ENCODE data around the gene SIAH1. TPM values are rescaled to one million over a fixed set of nuclear protein-coding genes. Genes with fewer than 3 reads are reported as not detected.
A peak's percentile ranks its signal among the peaks of the same experiment; 100 is the strongest.

SIAH1 gene
- total RNA-seq, 1 experiment from 2014 or later, result 33.2 TPM

DNA sequence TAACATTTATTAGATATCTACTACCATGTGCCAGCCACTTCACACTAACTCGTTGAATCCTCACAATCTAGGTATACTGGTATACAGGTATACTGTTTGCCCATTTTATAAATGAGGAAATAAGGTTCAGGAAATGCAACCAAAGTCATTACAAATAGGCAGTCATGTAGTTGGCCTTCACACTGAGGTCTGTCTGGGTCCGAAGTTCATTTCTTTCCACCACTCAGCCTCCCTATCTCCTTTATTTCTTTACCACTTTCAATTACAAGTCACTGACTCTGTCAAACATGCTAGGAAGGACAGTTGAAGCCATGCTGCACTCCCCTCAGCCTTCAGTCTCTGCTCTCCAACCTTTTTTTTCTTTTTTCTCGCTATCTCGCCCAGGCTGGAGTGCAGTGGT is 20.7 kb upstream of the SIAH1 start:
- Histone ChIP-seq H3K79me2 (ENCODE audit: insufficient read depth, low read length) (no peaks in the 10 kb centered on the region), H3K56ac (ENCODE audit: insufficient read length, low read depth, low read length) (no peak overlapping the region), H3K27me3 (ENCODE audit: insufficient read depth, low read length) (no peaks in the 10 kb centered on the region), H3K79me1 (ENCODE audit: insufficient read depth, low read depth, low read length, poor library complexity, severe bottlenecking) (no peaks in the 10 kb centered on the region), H2BK12ac (ENCODE audit: insufficient read length, low read depth, low read length) (no peak overlapping the region), H3K27ac (ENCODE audit: insufficient read length, low read depth, low read length) (no peak overlapping the region), H2AK5ac (ENCODE audit: insufficient read length, low read length) (no peak overlapping the region), H3K23me2 (ENCODE audit: insufficient read length, low read depth, low read length, poor library complexity, severe bottlenecking) (no peaks in the 10 kb centered on the region), H3K14ac (ENCODE audit: insufficient read depth, low read length) (no peak overlapping the region), H3T11ph (ENCODE audit: low read length) (no peak overlapping the region), H4K20me1 (ENCODE audit: control insufficient read depth, insufficient read depth, insufficient read length) (no peaks in the 10 kb centered on the region), H3K4ac (ENCODE audit: low read depth, low read length) (no peak overlapping the region), H3K9ac (ENCODE audit: extremely low read depth, insufficient read length, low read length) (no peak overlapping the region), H2AFZ (ENCODE audit: low read length) (no peak overlapping the region), H2BK20ac (ENCODE audit: low read depth, low read length, poor library complexity, severe bottlenecking) (no peak overlapping the region), H4K91ac (ENCODE audit: insufficient read length, low read depth, low read length) (no peak overlapping the region), H3K23ac (ENCODE audit: insufficient read length, low read depth, low read length) (no peak overlapping the region), H3K4me1 (ENCODE audit: insufficient read depth, low read length) (no peaks in the 10 kb centered on the region), H2BK5ac (ENCODE audit: insufficient read length, low read length) (no peak overlapping the region), H3K18ac (ENCODE audit: insufficient read length, low read depth, low read length) (no peak overlapping the region), H3K9me3 (ENCODE audit: control insufficient read depth, low read depth, low read length) (no peaks in the 10 kb centered on the region), H4K5ac (ENCODE audit: insufficient read length, low read depth, low read length) (no peak overlapping the region), H2BK120ac (ENCODE audit: low read depth, low read length, poor library complexity, severe bottlenecking) (no peak overlapping the region), H2BK15ac (ENCODE audit: low read depth, low read length) (no peak overlapping the region), H3K4me2 (ENCODE audit: insufficient read depth, insufficient read length, low read length) (no peak overlapping the region), H4K8ac (replicated peaks; ENCODE audit: insufficient read length, low read depth, low read length) (no peak overlapping the region)
- Mint-ChIP-seq H3K4me3 (no peak overlapping the region), H3K4me1 (peaks cover 8 to 12% of the 10 kb centered on the region in 2 experiments), H3K27me3 (ENCODE audit: low read depth) (no peaks in the 10 kb centered on the region; the same call in none of the 2 replicates), H3K27ac (peak overlapping the region in 2 of 3 experiments; percentile 9 to 23; a peak in 2 of 7 replicates), H3K9me3 (no peaks in the 10 kb centered on the region), H3K36me3 (ENCODE audit: insufficient read depth in 1 of 3, low read depth in 3 of 3) (no peaks in the 10 kb centered on the region)
- TF ChIP-seq, protein P1, sequence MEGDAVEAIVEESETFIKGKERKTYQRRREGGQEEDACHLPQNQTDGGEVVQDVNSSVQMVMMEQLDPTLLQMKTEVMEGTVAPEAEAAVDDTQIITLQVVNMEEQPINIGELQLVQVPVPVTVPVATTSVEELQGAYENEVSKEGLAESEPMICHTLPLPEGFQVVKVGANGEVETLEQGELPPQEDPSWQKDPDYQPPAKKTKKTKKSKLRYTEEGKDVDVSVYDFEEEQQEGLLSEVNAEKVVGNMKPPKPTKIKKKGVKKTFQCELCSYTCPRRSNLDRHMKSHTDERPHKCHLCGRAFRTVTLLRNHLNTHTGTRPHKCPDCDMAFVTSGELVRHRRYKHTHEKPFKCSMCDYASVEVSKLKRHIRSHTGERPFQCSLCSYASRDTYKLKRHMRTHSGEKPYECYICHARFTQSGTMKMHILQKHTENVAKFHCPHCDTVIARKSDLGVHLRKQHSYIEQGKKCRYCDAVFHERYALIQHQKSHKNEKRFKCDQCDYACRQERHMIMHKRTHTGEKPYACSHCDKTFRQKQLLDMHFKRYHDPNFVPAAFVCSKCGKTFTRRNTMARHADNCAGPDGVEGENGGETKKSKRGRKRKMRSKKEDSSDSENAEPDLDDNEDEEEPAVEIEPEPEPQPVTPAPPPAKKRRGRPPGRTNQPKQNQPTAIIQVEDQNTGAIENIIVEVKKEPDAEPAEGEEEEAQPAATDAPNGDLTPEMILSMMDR (conservative IDR thresholded peaks at IDR 0.05), result no peak
- DNase-seq, result no peak
- no CpG with 5 or more reads among the region's 4 CpGs for WGBS (ENCODE audit: extremely low coverage, insufficient read length, low lambda C conversion rate)
